WTC11 (cell line): ENCODE results near the gene PPWD1. TPM values are rescaled to one million over a fixed set of nuclear protein-coding genes. Genes with fewer than 3 reads are reported as not detected.

ENCODE experiments used
- ATAC-seq: fragments of 200-7000 bp; cut with Tn5 transposase; 2 replicates; pipeline ENCODE4 v1.10.0; 2021; ENCODE audit warnings: mild to moderate bottlenecking, moderate library complexity
- CTCF ChIA-PET: fragments of 300-600 bp; sonication (Branson Sonifier 250); formaldehyde crosslinking; loops from one replicate; lab custom pipeline; 2021; ENCODE audit warnings: antibody characterized with exemption; lab: Charles Lee
- POLR2A ChIA-PET: fragments of 350-600 bp; sonication (Branson Sonifier 250); formaldehyde crosslinking; loops from one replicate; lab custom pipeline; 2021; ENCODE audit warnings: antibody characterized with exemption; lab: Charles Lee
- DNase-seq: peaks from one replicate; pipeline ENCODE4 v3.0.0; 2021; ENCODE audit warnings: low spot score
- H3K27ac Mint-ChIP-seq: 2 replicates; pipeline ENCODE4 v1.8.0; 2021; ENCODE audit warnings: mixed read lengths
- H3K27me3 Mint-ChIP-seq: 2 replicates; pipeline ENCODE4 v1.8.0; 2021; ENCODE audit warnings: low read depth, mild to moderate bottlenecking, moderate library complexity, mixed read lengths
- H3K36me3 Mint-ChIP-seq: 2 replicates; pipeline ENCODE4 v1.8.0; 2021; ENCODE audit warnings: mixed read lengths
- H3K4me1 Mint-ChIP-seq: 2 replicates; pipeline ENCODE4 v1.8.0; 2022; ENCODE audit warnings: mixed read lengths
- H3K4me3 Mint-ChIP-seq: 2 replicates; pipeline ENCODE4 v1.8.0; 2021; ENCODE audit warnings: mild to moderate bottlenecking, moderate library complexity, mixed read lengths
- H3K9me3 Mint-ChIP-seq: 2 replicates; pipeline ENCODE4 v1.8.0; 2021; ENCODE audit warnings: mixed read lengths
- AFF4 ChIP-seq: sonication (generic); formaldehyde crosslinking; IDR thresholded peaks from 2 replicates; pipeline ENCODE4 v1.8.1; 2023; ENCODE audit warnings: mild to moderate bottlenecking, missing genetic modification reagents, borderline replicate concordance
- ATF2 ChIP-seq: sonication (generic); formaldehyde crosslinking; IDR thresholded peaks from 2 replicates; pipeline ENCODE4 v1.8.1; 2022; ENCODE audit warnings: low read depth, missing genetic modification reagents, borderline replicate concordance
- CREB1 ChIP-seq: sonication (generic); formaldehyde crosslinking; IDR thresholded peaks from 2 replicates; pipeline ENCODE4 v1.8.0; 2023; ENCODE audit warnings: mild to moderate bottlenecking, missing genetic modification reagents
- E2F4 ChIP-seq: sonication (generic); formaldehyde crosslinking; IDR thresholded peaks from 2 replicates; pipeline ENCODE4 v1.8.1; 2022; ENCODE audit warnings: low read depth, mild to moderate bottlenecking, moderate library complexity, missing genetic modification reagents, borderline replicate concordance
- EMX1 ChIP-seq: fragments of 250-450 bp; sonication (Bioruptor Pico); IDR thresholded peaks from 2 replicates; pipeline ENCODE4 v1.8.0; 2021; ENCODE audit warnings: mild to moderate bottlenecking
- FOXP4 ChIP-seq: sonication (generic); formaldehyde crosslinking; IDR thresholded peaks from 2 replicates; pipeline ENCODE4 v1.8.0; 2022; ENCODE audit warnings: mild to moderate bottlenecking, missing genetic modification reagents
- HMGA2 ChIP-seq: fragments of 250-450 bp; sonication (Bioruptor Pico); IDR thresholded peaks from 2 replicates; pipeline ENCODE4 v1.4.0; 2021; ENCODE audit warnings: mild to moderate bottlenecking, moderate library complexity
- KAT7 ChIP-seq: sonication (generic); formaldehyde crosslinking; IDR thresholded peaks from 2 replicates; pipeline ENCODE4 v1.8.1; 2023; ENCODE audit warnings: missing genetic modification reagents, mild to moderate bottlenecking, borderline replicate concordance
- MLX ChIP-seq: sonication (generic); formaldehyde crosslinking; IDR thresholded peaks from 2 replicates; pipeline ENCODE4 v1.8.1; 2023; ENCODE audit warnings: mild to moderate bottlenecking, missing genetic modification reagents, moderate library complexity
- MXD4 ChIP-seq: fragments of 250-450 bp; sonication (Bioruptor Pico); IDR thresholded peaks from 2 replicates; pipeline ENCODE4 v1.8.0; 2021; ENCODE audit warnings: mild to moderate bottlenecking, moderate library complexity, borderline replicate concordance
- NFE2L1 ChIP-seq: sonication (generic); formaldehyde crosslinking; IDR thresholded peaks from 2 replicates; pipeline ENCODE4 v1.8.1; 2023; ENCODE audit warnings: missing genetic modification reagents
- NR1H2 ChIP-seq: sonication (generic); formaldehyde crosslinking; IDR thresholded peaks from 2 replicates; pipeline ENCODE4 v1.9.0; 2021; ENCODE audit warnings: mild to moderate bottlenecking, moderate library complexity, missing genetic modification reagents
- NR2C2 ChIP-seq: sonication (generic); formaldehyde crosslinking; IDR thresholded peaks from 2 replicates; pipeline ENCODE4 v1.8.0; 2022; ENCODE audit warnings: mild to moderate bottlenecking, missing genetic modification reagents
- ZMAT4 ChIP-seq: fragments of 250-450 bp; sonication (Bioruptor Pico); IDR thresholded peaks from 2 replicates; pipeline ENCODE4 v1.9.0; 2021; ENCODE audit warnings: mild to moderate bottlenecking
- ZNF671 ChIP-seq: fragments of 250-450 bp; sonication (Bioruptor Pico); IDR thresholded peaks from 2 replicates; pipeline ENCODE4 v1.8.0; 2021; ENCODE audit warnings: mild to moderate bottlenecking
- total RNA-seq: library from RNA; stranded (reverse); gene quantifications from 3 replicates; pipeline ENCODE4 v1.2.3, GENCODE V29; 2021

PPWD1 gene
- total RNA-seq, 1 experiment from 2014 or later = 34.7 TPM

- TF ChIP-seq ATF2 (no peak), ZMAT4 (CRISPR knock-in tag) (no peak), KAT7 (CRISPR knock-in tag) (no peak), E2F4 (CRISPR knock-in tag) (no peak), CREB1 (no peak), EMX1 (no peak), MLX (CRISPR knock-in tag) (no peak)
- TF ChIP-seq, all 79 proteins: peak for 0
Measured at GRCh38 chr5:65525726-65526125, 37.4 kb upstream of the PPWD1 start (continued).

GRCh38 chr5:65530904-65531303 is 32.2 kb upstream of the PPWD1 start:
- no peak overlapping the region for H3K27ac Mint-ChIP-seq
- no peak for ATAC-seq
- H3K4me1 Mint-ChIP-seq = no peaks in the 10 kb centered on the region
- CTCF ChIA-PET = interaction anchor here (0.6 kb wide), 1 partner anchor 497 kb away, joined by 3 read pairs; no protein-coding TSS in a partner anchor
- H3K36me3 Mint-ChIP-seq = peaks cover 12% of the 10 kb centered on the region; the same call in 1 of the 2 replicates
- H3K9me3 Mint-ChIP-seq = no peaks in the 10 kb centered on the region
- no peaks in the 10 kb centered on the region for H3K27me3 Mint-ChIP-seq
- POLR2A ChIA-PET = no interaction called here
- DNase-seq = no peak
- H3K4me3 Mint-ChIP-seq = no peak overlapping the region
- no peak for TF ChIP-seq FOXP4 (CRISPR knock-in tag)
- no peak for TF ChIP-seq HMGA2 (CRISPR knock-in tag)
- no peak for TF ChIP-seq ZNF671 (CRISPR knock-in tag)
- no peak for TF ChIP-seq MXD4 (CRISPR knock-in tag)
- TF ChIP-seq NR2C2 (CRISPR knock-in tag) = no peak
- no peak for TF ChIP-seq NFE2L1
- TF ChIP-seq AFF4 = no peak
- no peak for TF ChIP-seq EMX1
- TF ChIP-seq ATF2 = no peak
- TF ChIP-seq NR1H2 (CRISPR knock-in tag) = no peak
